Mucosa of descending colon (tissue), 3 donors: ENCODE data around the gene TWF2. TPM values are rescaled to one million over a fixed set of nuclear protein-coding genes. Genes with fewer than 3 reads are reported as not detected.

Source experiments
- ATAC-seq: fragments of 200-7000 bp; cut with Tn5 transposase; one replicate; pipeline ENCODE4 v1.9.1; 2020; ENCODE audit warnings: mild to moderate bottlenecking, moderate library complexity
- DNase-seq, 3 donors: peaks; one replicate each; pipeline ENCODE4 v3.0.0-alpha.2; 2020
- H3K36me3 ChIP-seq: fragments of 200-600 bp; one replicate; pipeline ENCODE4 v1.8.0; 2021; ENCODE audit warnings: low read depth, mild to moderate bottlenecking
- H3K4me1 ChIP-seq: fragments of 200-600 bp; one replicate; pipeline ENCODE4 v1.8.0; 2021; ENCODE audit warnings: low read depth, mild to moderate bottlenecking
- H3K4me3 ChIP-seq: fragments of 200-600 bp; one replicate; pipeline ENCODE4 v1.8.0; 2021; ENCODE audit warnings: mild to moderate bottlenecking
- H3K9me3 ChIP-seq: fragments of 200-600 bp; one replicate; pipeline ENCODE4 v1.8.0; 2021; ENCODE audit warnings: mild to moderate bottlenecking
- intact Hi-C, 2 donors: fragments of 100-400 bp; cut with DNase I in 1 of 2; cut with micrococcal nuclease in 1 of 2; formaldehyde crosslinking; loops; one replicate each; pipeline versions ENCODE4 v1.11.0 to v1.11.1; 2022; cut with DNase I, micrococcal nuclease
- total RNA-seq, 3 donors: library from RNA; stranded (reverse); fragmentation: NEBNext Ultra II Directional in 2 of 3; extraction: Animal tissue kit (Norgen Biotek cat#: 25700) in 2 of 3; gene quantifications; one replicate each; pipeline versions ENCODE4 v1.2.1 to v1.2.4, GENCODE V29; 2021 to 2023
- TF ChIP-seq, protein P1 (sequence below): fragments of 200-600 bp; IDR thresholded peaks from one replicate; pipeline ENCODE4 v1.8.0; 2022; ENCODE audit warnings: antibody characterized with exemption, mild to moderate bottlenecking
- donor health status: DM: no; HTN: no; CAD: no; lungs with moderate emphysema.
- donor health status: DM: no; HTN: no; CAD: no.
- donor health status: DM: no; HTN: yes; CAD: no.

TWF2 gene
- total RNA-seq, 3 donors from 2014 or later = 39.1 to 41.1 (median 41.0) TPM

GRCh38 chr3:52203701-52204100, 35.3 kb downstream of the TWF2 start:
- no peak overlapping the region for H3K4me3 ChIP-seq
- H3K36me3 ChIP-seq = peaks cover 22% of the 10 kb centered on the region
- no peak for DNase-seq
- ATAC-seq = no peak
- H3K4me1 ChIP-seq = peaks cover 15% of the 10 kb centered on the region
- no peaks in the 10 kb centered on the region for H3K9me3 ChIP-seq
- TF ChIP-seq, protein P1, sequence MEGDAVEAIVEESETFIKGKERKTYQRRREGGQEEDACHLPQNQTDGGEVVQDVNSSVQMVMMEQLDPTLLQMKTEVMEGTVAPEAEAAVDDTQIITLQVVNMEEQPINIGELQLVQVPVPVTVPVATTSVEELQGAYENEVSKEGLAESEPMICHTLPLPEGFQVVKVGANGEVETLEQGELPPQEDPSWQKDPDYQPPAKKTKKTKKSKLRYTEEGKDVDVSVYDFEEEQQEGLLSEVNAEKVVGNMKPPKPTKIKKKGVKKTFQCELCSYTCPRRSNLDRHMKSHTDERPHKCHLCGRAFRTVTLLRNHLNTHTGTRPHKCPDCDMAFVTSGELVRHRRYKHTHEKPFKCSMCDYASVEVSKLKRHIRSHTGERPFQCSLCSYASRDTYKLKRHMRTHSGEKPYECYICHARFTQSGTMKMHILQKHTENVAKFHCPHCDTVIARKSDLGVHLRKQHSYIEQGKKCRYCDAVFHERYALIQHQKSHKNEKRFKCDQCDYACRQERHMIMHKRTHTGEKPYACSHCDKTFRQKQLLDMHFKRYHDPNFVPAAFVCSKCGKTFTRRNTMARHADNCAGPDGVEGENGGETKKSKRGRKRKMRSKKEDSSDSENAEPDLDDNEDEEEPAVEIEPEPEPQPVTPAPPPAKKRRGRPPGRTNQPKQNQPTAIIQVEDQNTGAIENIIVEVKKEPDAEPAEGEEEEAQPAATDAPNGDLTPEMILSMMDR = no peak
- intact Hi-C loops = no loop called here

DNA sequence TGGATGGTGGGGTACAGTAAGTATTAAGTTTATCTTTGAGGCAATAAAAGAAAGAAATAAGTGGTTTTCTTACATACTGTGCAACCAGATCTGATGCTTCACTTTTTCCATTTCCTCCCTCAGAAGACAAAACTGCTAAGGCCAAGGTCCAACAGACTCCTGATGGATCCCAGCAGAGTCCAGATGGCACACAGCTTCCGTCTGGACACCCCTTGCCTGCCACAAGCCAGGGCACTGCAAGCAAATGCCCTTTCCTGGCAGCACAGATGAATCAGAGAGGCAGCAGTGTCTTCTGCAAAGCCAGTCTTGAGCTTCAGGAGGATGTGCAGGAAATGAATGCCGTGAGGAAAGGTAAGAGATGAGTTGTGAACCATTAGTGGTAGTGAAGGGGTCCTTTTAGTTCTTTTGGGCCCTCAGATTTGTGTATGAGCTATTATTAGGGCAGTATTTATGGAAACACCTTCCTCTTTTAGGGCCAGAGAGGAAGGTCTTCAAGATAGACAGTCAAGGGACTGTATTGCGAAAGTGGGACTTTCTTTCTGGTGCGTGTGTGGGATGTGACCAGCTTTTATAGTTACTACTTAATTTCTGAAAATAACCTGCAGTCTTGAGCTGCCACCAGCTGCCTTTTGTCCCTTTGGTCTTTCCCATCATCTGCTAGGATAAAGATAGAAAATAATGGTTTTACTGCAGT, 36.4 kb downstream of the TWF2 start:
- no peak overlapping the region for H3K4me3 ChIP-seq
- H3K36me3 ChIP-seq = peaks cover 10% of the 10 kb centered on the region
- no peaks in the 10 kb centered on the region for H3K9me3 ChIP-seq
- TF ChIP-seq, protein P1 = no peak
- intact Hi-C loops = no loop called here
- ATAC-seq = no peak
- H3K4me1 ChIP-seq = peaks cover 19% of the 10 kb centered on the region
- DNase-seq = no peak

DNA sequence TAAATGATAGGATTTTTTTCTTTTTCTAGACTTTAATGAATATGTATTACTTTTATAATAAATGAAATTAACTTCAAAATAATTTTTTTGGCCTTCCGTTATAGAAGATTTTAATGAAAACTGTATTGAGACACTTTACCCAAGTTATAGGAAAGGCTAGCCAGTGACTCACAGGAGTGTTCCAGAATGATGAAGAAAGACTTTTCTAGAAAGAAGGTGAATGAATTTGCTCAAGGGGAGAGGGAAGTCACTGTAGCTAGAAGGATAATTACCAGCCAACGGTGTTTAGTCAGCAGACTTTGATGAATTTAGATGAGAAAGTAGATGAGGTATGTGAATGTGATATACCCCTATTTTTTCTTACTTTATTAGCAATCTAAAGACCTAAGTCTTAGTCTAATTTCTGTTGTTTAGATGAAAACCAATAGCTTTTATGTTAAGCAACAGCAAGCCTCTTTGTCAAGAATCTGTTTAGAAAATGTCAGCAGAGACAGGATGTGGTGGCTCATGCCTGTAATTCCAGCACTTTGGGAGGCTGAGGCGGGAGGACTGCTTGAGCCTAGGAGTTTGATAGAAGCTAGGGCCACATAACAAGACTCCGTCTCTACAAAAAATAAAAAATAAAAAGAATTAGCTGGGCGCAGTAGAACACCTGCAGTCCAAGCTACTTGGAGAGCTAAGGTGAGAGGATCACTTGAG, 37.8 kb downstream of the TWF2 start:
- intact Hi-C loops = no loop called here
- H3K36me3 ChIP-seq = peaks cover under 1% of the 10 kb centered on the region
- peaks cover 33% of the 10 kb centered on the region for H3K4me1 ChIP-seq
- no peaks in the 10 kb centered on the region for H3K9me3 ChIP-seq
- ATAC-seq (no peak), DNase-seq (no peak)
- H3K4me3 ChIP-seq = no peak overlapping the region
- TF ChIP-seq, protein P1 = no peak

DNA sequence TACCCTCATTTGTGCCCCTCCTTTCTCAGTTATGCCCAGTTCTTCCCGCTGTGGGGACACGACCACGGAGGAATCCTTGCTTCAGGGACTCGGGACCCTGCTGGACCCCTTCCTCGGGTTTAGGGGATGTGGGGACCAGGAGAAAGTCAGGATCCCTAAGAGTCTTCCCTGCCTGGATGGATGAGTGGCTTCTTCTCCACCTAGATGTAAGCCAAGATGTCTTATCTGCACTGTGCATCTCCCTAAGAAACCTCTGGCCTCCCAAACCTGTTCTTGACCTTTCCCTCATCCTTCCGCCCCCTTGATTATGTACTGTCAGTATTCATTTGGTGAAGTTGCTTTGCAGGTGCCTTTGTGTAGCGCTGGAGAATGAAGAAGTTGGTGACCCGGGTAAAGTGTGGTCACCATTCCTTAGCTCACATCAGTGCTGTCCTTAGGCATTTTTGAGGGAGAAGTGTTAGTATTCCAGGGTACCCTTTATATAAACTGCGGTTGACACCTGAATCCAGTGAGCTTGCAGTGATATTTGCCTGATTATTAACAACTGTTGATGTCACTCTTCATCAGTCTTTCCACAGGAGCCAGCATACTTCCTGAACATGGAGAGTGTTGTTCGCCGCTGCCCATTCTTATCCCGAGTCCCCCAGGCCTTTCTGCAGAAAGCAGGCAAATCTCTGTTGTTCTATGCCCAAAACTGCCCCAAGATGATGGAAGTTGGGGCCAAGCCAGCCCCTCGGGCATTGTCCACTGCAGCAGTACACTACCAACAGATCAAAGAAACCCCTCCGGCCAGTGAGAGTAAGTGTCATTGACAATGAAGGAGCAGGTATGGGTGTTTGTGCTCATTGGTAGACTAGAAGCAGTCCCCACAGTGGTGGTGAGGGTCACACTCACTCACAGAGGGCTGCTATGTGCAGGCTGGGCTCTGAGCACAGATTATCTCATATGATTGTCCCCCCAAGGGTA, 40.0 kb downstream of the TWF2 start:
- Histone ChIP-seq H3K36me3 (no peaks in the 10 kb centered on the region), H3K4me3 (peak overlapping the region; percentile 47), H3K9me3 (no peaks in the 10 kb centered on the region), H3K4me1 (peaks cover 38% of the 10 kb centered on the region)
- TF ChIP-seq, protein P1 = no peak
- ATAC-seq = no peak
- no peak for DNase-seq
- intact Hi-C loops = no loop called here

- H3K4me1 ChIP-seq = peaks cover 38% of the 10 kb centered on the region
- intact Hi-C loops = no loop called here
- peak; percentile 88 for ATAC-seq
Observed at GRCh38 chr3:52197842-52198625, 40.9 kb downstream of the TWF2 start, which contains the start of gene ALAS1. TSS of gene ALAS1 (plus strand) at chr3:52198160. CDS start at chr3:52199242, 1,082 bp downstream.

More at GRCh38 chr3:52197842-52198625, 40.9 kb downstream of the TWF2 start, which contains the start of gene ALAS1:
- Histone ChIP-seq H3K4me3 (peak within 1 kb of the TSS; percentile 47), H3K36me3 (no peaks in the 10 kb centered on the region), H3K9me3 (no peaks in the 10 kb centered on the region)
- peak; percentile 95 to 98 (median 96) for DNase-seq
- TF ChIP-seq, protein P1 = peak; percentile 30
